NCI-H2227 (cell line): ENCODE results near the gene RSRC1.
"Not testable (repeated sequence)": the region's sequence is repeated elsewhere in the genome, so short reads cannot be mapped to it uniquely, and the experiment has no call there.

Experiments
- DNase-seq: peaks from one replicate; lab custom pipeline; 2025; ENCODE audit not compliant: unreplicated experiment; lab: John Stamatoyannopoulos, UW

RSRC1 gene

DNA sequence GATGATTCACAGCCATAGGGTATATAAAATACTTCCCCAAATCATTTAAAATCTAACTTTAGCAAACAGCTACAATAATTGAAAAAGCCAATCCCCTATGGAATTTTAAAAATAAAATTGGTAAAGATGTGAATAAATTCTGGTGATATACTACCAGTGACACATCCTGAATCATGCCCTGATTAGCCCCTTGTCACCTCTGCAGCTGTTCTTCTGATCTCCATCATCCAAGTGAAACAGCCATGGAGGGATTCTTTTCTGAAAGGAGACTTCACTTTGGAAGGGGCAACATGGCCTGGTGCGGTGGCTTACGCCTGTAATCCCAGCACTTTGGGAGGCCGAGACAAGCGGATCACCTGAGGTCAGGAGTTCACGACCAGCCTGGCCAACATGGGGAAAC, 345.5 kb downstream of the RSRC1 start:
- no peak for DNase-seq

DNA sequence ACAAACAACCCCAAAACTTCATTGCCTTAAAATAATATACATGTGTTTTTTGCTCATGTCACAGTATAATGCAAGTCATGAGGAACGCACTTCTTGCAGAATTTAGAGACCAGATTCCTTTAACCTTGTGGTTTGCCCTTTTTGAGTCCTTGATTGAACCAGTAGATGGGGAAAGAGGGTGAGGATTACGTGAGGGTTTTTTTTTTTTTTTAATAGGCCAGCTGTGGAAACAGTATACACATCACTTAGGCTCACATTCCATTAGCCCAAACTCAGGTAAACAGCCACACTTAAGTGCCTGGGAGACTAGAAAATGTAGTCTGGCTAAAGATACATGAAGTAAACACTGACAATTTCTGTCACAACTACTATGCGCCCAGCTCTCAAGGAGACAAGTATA, 346.2 kb downstream of the RSRC1 start:
- DNase-seq: no peak

DNA sequence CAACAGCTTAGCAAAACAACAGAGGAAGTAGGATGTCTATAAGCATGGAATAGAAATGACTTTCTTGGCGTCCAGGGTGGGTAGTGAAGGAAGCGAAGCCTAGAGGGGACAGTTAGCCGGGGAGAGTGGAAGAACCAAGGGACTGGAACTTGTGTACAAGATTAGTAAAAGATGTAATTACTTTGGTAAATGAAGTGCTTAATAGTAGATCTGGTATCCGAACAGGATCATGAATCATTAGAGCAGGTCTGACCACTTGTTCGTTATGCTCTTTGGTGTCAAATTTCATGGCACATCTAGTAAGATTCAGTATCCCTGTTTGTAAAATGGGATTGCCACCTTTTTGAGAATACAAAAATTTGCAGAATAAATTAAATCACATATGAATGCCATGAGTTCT, 348.6 kb downstream of the RSRC1 start:
- DNase-seq: no peak

DNA sequence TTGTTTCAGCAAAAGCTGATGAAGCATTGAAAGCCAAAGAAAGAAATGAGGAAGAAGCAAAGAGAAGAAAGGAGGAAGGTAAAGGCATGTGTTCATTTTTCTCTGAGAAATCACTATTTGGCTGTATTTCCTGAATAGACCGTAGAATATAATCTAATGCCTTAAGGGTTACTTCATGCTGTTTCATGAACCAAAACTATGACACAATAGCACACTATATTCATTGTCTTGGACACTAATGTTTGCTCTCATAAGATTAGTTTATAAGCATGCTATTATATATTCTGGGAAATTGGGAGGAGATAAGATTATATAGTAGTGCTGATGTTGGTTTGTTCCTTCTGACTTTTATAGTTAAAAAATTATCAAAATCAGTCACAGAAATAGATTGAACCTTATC, 351.0 kb downstream of the RSRC1 start:
- no peak for DNase-seq

DNA sequence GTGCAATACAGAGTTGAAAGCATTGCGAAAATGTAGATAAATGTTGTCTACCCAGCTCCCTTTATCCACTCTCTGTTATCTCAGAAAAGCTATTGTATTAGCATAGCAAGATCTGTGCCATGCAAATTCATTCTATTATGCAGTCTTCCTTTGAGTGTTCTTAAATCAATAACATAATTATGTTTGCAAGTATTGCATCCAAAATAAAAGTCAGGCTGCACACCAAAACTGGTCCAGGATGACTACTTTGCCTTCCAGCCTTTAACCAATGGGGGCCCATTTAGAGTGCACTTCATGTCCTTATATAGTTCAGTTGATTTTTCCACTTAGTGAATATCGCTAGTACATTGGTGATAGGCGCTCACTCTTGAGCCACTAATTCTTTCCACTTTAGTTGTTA, 353.7 kb downstream of the RSRC1 start:
- DNase-seq: no peak

DNA sequence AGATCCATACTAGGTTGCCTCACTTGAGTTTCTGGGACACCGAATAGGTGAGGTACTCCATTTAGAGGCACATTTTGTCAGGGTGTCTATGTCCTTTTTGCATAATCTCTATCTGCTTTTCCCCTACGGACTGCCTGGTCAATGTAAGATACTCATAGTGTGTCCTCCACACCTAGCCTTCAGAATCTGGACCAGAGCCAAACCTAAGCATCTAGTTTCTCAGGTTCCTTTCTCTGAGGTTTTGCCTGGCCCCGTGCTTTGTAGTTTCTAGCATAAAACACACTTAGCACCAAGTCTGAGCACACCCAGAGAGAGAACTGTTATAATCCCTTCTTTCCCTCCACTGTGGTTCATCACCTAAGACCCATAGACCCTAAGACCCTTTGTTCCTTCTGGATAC, 355.2 kb downstream of the RSRC1 start:
- DNase-seq: no peak

DNA sequence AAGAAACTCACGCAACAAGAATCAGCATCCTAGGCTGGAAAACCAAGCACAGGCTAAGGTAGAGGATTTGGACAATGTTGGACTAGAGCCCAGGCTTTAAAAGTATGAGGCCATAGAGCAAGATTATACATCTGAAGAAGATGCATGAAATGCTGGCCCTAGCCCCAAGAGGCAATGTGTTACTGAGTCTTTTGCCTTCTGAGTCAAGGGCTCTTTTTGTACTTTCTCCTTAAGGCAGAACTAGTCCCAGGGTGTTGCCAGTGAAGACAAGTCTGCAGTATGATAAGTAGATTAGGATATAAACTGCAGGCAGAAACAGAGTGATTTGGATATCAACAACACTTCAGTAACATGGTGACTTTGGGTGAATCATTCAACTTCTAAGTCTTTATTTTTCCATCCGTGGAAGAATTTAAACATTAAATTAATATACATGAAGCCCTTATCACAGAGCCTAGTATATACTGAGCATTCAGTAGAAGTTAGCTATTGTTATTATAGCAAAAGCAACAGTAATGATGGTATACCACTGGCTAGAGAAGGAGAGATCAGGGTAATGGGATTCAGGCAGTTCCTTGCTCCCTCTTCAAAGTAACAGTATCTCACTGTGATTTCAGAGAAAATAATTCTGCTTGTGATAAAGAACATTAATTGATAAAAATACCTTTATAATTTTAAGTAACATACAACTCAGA, 361.2 kb downstream of the RSRC1 start:
- DNase-seq: no peak

DNA sequence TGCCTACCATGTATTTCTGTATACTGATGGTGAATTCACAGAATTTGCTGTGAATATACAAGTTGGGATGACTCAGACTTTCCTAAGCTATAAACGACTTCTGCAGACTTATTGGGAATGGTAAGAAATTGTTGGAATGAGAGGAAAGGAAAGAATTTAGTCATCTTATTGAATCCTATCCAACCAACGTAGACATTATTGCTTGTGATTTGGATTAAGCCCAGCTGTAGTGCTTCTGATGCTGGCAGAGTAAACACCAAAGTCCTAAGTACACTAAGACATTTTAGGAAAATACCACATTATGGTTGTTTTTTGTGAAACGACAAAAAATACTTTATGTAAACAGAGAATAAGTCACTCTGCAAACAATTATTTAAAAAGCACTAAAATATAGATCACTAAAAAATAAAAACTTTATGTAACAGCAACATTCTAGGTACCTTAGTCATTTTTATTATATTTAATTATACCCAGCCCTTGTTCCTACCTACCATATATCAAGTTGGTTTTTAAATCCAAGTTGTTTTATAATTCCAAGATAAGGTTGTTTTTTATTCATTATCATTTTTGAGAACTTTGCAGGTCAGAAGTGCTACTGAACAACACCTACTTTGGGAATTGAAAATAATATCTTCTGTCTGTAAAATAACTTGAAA, 361.9 kb downstream of the RSRC1 start:
- DNase-seq: no peak

DNA sequence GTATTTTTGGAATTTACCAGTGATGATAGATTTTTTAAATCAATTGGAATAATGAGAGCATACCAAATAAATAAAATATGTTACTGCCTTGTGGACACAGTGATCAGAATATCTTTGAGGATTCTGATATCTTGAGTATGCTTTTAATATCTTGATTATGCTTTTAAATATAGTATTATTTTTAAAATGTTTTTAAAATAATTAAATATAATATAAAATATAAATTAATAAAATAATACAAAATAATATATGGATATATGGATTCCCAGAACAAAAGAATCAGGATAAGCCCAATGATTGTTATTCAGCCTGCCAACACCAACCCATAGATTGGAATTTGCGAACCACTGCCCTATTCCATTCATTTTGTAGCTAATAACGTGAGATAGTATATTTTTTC, 369.2 kb downstream of the RSRC1 start:
- no peak for DNase-seq

DNA sequence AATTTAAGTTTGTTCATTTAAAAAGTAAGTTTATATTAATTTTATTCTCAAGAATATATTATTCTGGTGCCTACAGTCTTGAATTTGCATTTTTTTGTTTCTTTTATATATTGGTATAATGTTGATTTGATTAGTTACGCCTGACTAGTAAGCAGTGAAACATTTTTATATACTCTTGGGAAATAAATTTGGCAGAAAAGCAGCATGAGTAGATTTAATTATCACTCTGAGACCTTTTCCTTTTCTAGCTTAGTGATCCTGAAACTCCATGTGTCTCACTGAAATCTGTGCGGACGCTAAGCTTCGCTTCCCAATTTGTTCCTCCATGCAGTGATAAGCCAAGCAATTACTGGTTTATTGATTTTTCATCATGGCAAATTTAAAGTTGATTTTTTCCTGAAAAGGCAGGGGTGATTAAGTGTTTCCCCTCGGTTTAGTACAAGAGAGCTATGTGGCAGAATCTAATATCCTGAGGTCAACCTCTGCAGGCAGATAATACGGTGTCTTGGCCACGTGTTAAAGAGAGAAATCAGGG, 373.9 kb downstream of the RSRC1 start:
- DNase-seq: no peak

DNA sequence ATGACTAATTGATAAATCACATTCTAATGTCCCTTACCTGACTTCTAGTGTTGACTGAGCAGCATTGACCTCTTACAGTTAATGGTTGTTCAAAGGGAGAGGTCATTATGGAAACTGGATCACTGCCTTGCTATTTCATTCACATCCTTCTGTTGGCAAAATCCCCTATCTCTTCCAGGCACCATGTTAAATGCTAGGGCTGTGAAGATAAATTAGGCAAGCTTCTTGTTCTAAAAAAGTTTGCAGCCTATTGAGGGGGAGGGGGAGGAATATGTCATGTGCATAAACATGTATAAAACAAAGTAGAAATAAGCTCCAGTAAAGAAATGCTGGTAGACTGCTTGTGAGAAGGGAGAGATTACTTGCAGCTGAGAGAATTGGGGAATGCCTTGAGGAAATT, 376.3 kb downstream of the RSRC1 start:
- DNase-seq: no peak

DNA sequence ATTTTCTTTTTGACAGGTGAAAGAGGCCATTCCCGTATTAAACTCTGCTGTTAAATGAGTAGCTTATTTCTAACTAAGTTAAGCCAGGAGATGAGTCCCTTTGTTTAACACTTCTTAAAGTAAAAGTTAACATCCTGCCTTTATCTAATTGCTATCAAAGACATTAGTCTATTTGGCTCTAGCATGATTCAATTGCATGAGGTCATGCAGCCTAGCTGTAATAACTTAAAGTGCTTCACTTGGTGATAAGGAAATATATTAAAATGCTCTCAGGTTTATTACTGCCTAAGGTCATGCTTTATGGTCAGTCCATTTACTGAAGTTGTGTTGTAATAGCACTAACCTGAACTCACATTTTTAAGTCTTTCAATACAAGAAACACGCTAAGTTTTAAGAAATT, 378.8 kb downstream of the RSRC1 start:
- DNase-seq: no peak

DNA sequence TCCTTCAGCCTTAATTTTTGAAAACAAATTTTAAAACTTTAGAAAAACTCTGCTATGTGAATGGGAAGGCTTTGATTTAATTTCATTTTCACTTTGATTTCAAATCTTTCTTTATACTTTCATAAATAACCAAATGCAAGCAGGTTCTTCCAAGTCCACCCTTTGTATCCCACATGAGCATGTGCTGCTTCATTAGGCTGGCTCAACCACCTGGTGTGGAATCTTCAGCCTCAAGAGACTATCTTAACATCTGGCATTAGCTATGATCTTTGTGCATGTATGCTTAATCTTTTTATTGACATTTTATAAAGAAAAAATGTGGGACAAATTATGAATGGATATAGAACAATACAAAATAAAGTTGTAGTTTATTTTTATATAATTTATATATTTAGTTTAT, 379.3 kb downstream of the RSRC1 start:
- no peak for DNase-seq

DNA sequence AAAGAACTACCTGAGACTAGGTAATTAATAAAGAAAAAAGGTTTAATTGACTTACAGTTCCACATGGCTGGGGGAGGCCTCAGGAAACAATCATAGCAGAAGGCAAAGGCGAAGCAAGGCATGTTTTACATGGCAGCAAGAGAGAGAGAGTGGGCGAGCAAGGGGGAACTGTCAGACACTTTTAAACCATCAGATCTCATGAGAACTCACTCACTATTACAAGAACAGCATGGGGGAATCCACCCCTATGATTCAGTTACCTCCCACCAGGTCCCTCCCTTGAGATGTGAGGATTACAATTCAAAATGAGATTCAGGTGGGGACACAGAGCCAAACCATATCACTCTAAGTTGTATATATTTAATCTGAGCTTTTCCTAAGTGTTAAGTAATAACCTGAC, 382.1 kb downstream of the RSRC1 start:
- DNase-seq: no peak

DNA sequence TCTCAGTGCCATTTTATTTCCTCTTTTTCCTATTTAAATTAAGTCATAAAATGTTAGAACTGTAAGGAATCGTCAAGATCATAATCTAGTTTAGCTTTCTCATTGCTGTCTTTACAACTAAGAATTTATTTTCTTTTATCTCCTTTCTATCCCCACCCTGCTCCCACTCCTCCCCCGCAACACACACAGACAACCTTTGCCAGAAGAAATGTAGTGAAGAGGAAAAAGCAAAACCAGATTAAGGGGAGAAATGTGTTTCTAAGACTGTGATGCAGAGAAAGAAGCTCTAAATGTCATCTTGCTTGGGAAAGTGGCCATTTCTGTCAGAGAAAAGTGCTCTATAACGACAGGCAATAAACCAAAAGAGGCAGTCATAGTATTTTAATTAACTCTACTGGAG, 382.8 kb downstream of the RSRC1 start:
- DNase-seq: no peak

DNA sequence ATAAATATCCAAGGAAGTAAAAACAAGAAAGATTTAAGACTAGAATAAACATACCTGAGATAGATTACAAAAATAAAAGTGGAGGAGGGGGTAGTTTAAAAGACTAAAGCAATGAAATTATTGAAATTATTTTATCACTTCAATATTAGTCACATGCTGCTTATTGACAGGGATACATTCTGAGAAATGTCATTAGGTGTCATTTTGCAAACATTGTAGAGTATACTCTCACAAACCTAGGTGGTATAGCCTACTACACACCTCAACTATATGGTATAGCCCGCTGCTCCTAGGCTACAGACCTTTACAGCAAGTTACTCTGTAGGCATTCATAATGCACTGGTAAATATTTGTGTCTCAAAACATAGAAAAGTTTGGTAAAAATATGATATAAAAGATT, 384.0 kb downstream of the RSRC1 start:
- no peak for DNase-seq

DNA sequence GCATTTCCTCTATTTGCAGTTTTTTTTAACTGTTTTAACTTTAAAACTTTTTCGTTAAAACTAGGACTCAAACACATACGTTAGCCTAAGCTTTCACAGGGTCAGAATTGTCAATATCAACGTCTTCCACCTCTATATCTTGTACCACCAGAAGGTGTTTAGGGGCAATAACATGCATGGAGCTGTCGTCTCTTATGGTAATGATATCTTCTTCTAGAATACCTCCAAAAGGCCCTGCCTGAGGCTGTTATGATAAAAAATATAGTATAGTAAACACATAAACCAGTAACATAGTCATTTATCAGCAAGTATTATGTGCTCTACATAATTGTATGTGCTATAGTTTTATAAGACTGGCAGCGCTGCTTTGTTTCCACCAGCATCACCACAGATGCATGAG, 384.8 kb downstream of the RSRC1 start:
- DNase-seq: no peak

DNA sequence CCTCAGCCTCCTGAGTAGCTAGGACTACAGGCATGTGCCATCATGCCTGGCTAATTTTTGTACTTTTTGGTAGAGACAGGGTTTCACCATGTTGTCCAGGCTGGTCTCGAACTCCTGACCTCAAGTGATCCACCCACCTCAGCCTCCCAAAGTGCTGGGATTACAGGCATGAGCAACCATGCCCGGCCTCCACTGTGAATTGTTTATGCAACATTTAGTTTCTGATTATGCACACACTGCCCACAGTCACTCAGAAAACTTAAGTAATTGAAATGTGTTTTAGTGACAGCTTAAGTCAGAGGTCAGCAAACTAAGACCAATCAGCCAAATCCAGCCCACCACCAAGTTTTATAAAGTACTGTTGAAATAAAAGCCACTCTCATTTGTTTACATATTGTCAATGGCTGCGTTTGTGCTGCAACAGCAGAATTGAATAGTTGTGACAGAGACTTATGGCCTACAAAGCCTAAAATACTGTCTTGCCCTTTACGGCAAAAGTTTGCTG, 385.6 kb downstream of the RSRC1 start:
- DNase-seq: not testable (repeated sequence)

DNA sequence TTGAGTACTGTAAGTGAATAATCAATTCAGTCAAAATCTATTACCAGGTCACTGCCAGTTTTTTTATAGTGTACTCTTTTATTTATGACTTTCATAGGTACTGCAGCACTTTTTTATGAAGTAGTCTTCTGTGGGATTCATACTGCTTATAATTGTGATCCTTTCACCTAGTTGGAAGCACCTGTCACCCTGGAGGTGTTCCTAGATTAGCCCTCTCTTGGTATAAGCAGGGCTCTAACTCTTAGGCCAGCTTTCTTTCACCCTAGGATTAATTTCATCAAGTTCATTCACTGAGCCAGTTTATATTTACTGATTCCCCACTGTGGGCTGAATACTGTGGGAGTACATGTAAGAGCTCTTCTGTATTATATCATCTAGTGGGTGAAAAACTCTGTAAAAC, 395.2 kb downstream of the RSRC1 start:
- DNase-seq: no peak

DNA sequence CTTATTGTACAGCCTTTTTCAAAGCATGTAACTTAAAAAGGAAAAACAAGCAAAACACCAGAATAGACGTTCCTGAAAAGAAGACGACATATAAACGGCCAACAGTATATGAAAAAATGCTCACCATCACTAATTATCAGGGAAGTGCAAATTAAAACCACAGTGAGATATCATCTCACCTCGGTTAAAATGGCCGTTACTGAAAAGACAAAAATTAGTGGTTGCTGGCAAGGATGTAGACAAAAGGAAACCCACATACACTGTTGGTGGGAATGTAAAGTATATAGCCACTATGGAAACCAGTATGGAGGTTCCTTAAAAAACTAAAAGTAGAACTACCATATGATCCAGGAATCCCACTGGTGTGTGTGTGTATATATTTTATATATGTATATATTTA, 396.6 kb downstream of the RSRC1 start:
- DNase-seq: no peak

DNA sequence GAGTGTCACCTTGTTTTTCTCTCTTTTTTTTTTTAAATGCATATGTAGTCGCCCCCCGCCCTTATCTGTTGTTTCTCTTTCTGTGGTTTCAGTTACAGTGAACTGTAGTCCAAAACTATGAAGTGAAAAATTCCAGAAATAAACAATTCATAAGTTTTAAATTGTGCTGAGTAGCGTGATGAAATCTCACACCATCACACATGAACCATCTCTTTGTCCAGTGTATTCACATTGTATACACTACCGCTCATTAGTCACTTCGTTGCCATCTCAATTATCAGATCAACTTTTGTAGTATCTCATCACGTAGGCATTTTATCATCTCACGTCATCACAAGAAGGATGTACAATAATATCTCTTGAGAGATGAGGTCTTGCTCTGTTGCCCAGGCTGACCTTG, 398.6 kb downstream of the RSRC1 start:
- DNase-seq: no peak

DNA sequence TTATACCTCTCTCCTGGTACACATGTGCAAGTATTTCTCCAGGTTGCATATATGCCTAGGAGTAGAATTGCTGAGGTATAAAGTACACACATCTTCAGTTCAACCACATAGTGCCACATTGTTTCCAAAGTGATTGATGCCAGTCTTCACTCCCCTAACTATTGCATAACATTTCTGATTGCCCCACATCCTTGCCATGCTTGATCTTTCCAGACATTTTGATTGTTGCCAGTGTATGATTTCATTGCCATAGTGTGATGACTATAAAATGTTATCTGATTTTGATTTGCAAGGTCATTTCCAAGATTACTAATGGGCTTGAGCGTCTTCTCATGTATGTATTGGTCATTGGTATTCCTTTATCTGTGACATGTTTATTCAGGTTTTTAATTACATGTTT, 400.0 kb downstream of the RSRC1 start:
- no peak for DNase-seq

DNA sequence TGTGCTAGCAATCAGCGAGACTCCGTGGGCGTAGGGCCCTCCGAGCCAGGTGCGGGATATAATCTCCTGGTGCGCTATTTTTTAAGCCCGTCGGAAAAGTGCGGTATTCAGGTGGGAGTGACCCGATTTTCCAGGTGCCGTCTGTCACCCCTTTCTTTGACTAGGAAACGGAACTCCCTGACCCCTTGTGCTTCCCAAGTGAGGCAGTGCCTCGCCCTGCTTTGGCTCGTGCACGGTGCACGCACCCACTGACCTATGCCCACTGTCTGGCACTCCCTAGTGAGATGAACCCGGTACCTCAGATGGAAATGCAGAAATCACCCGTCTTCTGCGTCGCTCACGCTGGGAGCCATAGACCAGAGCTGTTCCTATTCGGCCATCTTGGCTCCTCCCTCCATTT, 406.8 kb downstream of the RSRC1 start:
- DNase-seq: not testable (repeated sequence)
